GM19467 (cell line): Measurements from ENCODE around the gene FOXC2.

ENCODE experiments used
- ATAC-seq: cut with Tn5 transposase; IDR thresholded peaks from one replicate; pipeline ENCODE4 v1.9.1; 2021; ENCODE audit warnings: mild to moderate bottlenecking, moderate library complexity; ENCODE audit not compliant: unreplicated experiment

Gene FOXC2

GRCh38 chr16:86566601-86566965, at the start of gene FOXC2:
Gene FOXC2, plus strand, starts transcription at chr16:86566829. Its CDS starts 507 bp downstream, at chr16:86567336.
- no peak for ATAC-seq

GRCh38 chr16:86517033-86517432, 49.6 kb upstream of the FOXC2 start:
- no peak for ATAC-seq

- ATAC-seq = no peak
Observed at GRCh38 chr16:86517652-86518258, 48.9 kb upstream of the FOXC2 start.

GRCh38 chr16:86519007-86519648, 47.5 kb upstream of the FOXC2 start:
- no peak for ATAC-seq

GRCh38 chr16:86519649-86520316, 46.8 kb upstream of the FOXC2 start:
- ATAC-seq = no peak

GRCh38 chr16:86520317-86521210, 46.1 kb upstream of the FOXC2 start:
- no peak for ATAC-seq

- no peak for ATAC-seq
Observed at GRCh38 chr16:86521236-86522197, 45.1 kb upstream of the FOXC2 start.

- no peak for ATAC-seq
Observed at GRCh38 chr16:86522634-86523033, 44.0 kb upstream of the FOXC2 start.

- no peak for ATAC-seq
Observed at GRCh38 chr16:86523166-86523740, 43.4 kb upstream of the FOXC2 start.

GRCh38 chr16:86524029-86524428, 42.6 kb upstream of the FOXC2 start:
- ATAC-seq = no peak

- no peak for ATAC-seq
Observed at GRCh38 chr16:86525696-86526095, 40.9 kb upstream of the FOXC2 start.

GRCh38 chr16:86527366-86527765, 39.3 kb upstream of the FOXC2 start:
- no peak for ATAC-seq

GRCh38 chr16:86528061-86528929, 38.3 kb upstream of the FOXC2 start:
- ATAC-seq = no peak

GRCh38 chr16:86529160-86529559, 37.5 kb upstream of the FOXC2 start:
- no peak for ATAC-seq

GRCh38 chr16:86530251-86531190, 36.1 kb upstream of the FOXC2 start:
- ATAC-seq = no peak

GRCh38 chr16:86531191-86531545, 35.5 kb upstream of the FOXC2 start:
- ATAC-seq = no peak

- ATAC-seq = no peak
Observed at GRCh38 chr16:86531641-86532525, 34.7 kb upstream of the FOXC2 start.
